A673 (cell line): ENCODE results near the gene TTYH3. TPM values are rescaled to one million over a fixed set of nuclear protein-coding genes. Genes with fewer than 3 reads are reported as not detected.

Source experiments
- BruUV-seq: library from RNA; stranded (reverse); fragments of 400-500 nt; replicated peaks from 2 replicates; lab custom pipeline; 2021; lab: Mats Ljungman, UMichigan
- CTCF ChIA-PET: fragments of 300-600 bp; sonication (Branson Sonifier 250); formaldehyde crosslinking; loops from one replicate; lab custom pipeline; 2022; ENCODE audit warnings: antibody characterized with exemption; lab: Charles Lee
- POLR2A ChIA-PET: fragments of 300-600 bp; sonication (Branson Sonifier 250); formaldehyde crosslinking; loops from one replicate; lab custom pipeline; 2022; ENCODE audit warnings: antibody characterized with exemption; ENCODE audit not compliant: low non-redundant PET; lab: Charles Lee
- DNase-seq: peaks from one replicate; pipeline ENCODE4 v3.0.0-alpha.2; 2015; ENCODE audit warnings: low spot score
- H3K27ac ChIP-seq: fragments of 200-600 bp; sonication (generic); 2 replicates; pipeline ENCODE4 v1.5.1; 2016; ENCODE audit warnings: mixed run types, low read depth, mild to moderate bottlenecking, mixed read lengths, antibody characterized with exemption, low read length; ENCODE audit not compliant: poor library complexity, severe bottlenecking
- H3K27me3 ChIP-seq: fragments of 200-600 bp; sonication (generic); replicated peaks from 2 replicates; pipeline ENCODE4 v1.6.1; 2017; ENCODE audit warnings: mixed run types, low read depth, mild to moderate bottlenecking, mixed read lengths, antibody characterized with exemption, low read length; ENCODE audit not compliant: insufficient read depth, poor library complexity
- H3K36me3 ChIP-seq: fragments of 200-600 bp; sonication (generic); 2 replicates; pipeline ENCODE4 v1.6.1; 2016; ENCODE audit warnings: mixed run types, mild to moderate bottlenecking, mixed read lengths, antibody characterized with exemption, low read length; ENCODE audit not compliant: insufficient read depth, poor library complexity, severe bottlenecking
- H3K4me1 ChIP-seq: fragments of 200-600 bp; sonication (generic); 2 replicates; pipeline ENCODE4 v1.6.1; 2017; ENCODE audit warnings: mixed run types, mild to moderate bottlenecking, mixed read lengths, antibody characterized with exemption, low read length; ENCODE audit not compliant: insufficient read depth, poor library complexity, severe bottlenecking
- H3K4me3 ChIP-seq: fragments of 200-600 bp; sonication (generic); 2 replicates; pipeline ENCODE4 v1.5.1; 2016; ENCODE audit warnings: low read depth, mixed run types, mild to moderate bottlenecking, mixed read lengths, low read length; ENCODE audit not compliant: poor library complexity, severe bottlenecking
- H3K9me3 ChIP-seq: fragments of 200-600 bp; sonication (generic); 2 replicates; pipeline ENCODE4 v1.6.1; 2016; ENCODE audit warnings: mixed run types, low read depth, mild to moderate bottlenecking, mixed read lengths, antibody characterized with exemption, low read length; ENCODE audit not compliant: poor library complexity, severe bottlenecking
- EZH2 ChIP-seq: fragments of 200-600 bp; sonication (generic); IDR thresholded peaks from 2 replicates; pipeline ENCODE4 v1.6.1; 2017; ENCODE audit warnings: borderline replicate concordance, low read depth, mild to moderate bottlenecking, mixed read lengths, antibody characterized with exemption, low read length; ENCODE audit not compliant: poor library complexity, severe bottlenecking
- intact Hi-C: fragments of 100-400 bp; cut with micrococcal nuclease; formaldehyde crosslinking; loops from one replicate; pipeline ENCODE4 v1.10.0; 2022; ENCODE audit not compliant: unreplicated experiment
- total RNA-seq: library from RNA; stranded (reverse); gene quantifications from 2 replicates; pipeline ENCODE4 v1.2.3, GENCODE V29; 2021
- TF ChIP-seq, protein P1 (sequence below): fragments of 300-800, 200-600 bp; sonication (generic); conservative IDR thresholded peaks from 2 replicates; pipeline ENCODE4 v1.5.1; 2017; ENCODE audit warnings: low read depth, mild to moderate bottlenecking, antibody characterized with exemption, low read length, moderate library complexity, mixed read lengths

The TTYH3 gene
- total RNA-seq, 1 experiment from 2014 or later = 248 TPM

DNA sequence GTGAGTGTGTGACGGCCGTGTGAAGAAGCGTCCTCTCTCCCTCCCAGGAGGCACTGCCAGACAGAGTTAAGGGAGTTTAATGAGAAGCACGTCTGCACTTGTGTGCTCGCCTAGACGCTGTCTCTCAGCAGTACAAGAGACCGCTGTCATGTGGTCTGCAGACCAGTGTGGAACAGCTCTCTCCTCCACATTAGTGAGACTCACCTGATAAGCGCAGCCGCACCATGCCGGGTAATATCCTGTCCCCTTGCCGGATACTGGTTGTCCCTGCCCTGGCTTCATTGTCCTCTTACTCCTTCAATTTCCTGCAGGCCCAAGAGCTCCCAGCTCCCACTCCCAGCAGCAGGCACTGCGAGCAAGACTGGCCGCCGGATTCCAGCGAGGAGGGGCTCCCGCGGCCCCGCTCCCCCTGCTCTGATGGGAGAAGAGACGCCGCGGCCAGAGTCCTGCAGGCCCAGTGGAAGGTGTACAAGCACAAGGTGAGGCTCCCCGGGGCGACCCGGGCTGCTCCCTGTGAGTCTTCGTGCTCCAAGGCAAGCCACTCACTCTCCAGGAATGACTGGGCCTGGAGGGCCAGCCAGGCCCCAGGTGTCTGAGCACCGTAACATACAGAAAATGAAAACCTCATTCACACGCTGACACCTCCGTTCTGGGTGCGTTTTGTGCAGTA lies 33.5 kb upstream of the TTYH3 start:
- Histone ChIP-seq H3K27ac (no peak overlapping the region), H3K36me3 (peaks cover 28% of the 10 kb centered on the region), H3K4me1 (no peaks in the 10 kb centered on the region), H3K9me3 (no peaks in the 10 kb centered on the region), H3K4me3 (no peak overlapping the region), H3K27me3 (no peaks in the 10 kb centered on the region)
- CTCF ChIA-PET = no interaction called here
- intact Hi-C loops = no loop called here
- POLR2A ChIA-PET = no interaction called here
- TF ChIP-seq EZH2 = no peak
- TF ChIP-seq, protein P1, sequence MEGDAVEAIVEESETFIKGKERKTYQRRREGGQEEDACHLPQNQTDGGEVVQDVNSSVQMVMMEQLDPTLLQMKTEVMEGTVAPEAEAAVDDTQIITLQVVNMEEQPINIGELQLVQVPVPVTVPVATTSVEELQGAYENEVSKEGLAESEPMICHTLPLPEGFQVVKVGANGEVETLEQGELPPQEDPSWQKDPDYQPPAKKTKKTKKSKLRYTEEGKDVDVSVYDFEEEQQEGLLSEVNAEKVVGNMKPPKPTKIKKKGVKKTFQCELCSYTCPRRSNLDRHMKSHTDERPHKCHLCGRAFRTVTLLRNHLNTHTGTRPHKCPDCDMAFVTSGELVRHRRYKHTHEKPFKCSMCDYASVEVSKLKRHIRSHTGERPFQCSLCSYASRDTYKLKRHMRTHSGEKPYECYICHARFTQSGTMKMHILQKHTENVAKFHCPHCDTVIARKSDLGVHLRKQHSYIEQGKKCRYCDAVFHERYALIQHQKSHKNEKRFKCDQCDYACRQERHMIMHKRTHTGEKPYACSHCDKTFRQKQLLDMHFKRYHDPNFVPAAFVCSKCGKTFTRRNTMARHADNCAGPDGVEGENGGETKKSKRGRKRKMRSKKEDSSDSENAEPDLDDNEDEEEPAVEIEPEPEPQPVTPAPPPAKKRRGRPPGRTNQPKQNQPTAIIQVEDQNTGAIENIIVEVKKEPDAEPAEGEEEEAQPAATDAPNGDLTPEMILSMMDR = no peak
- no TSS peak for BruUV-seq
- DNase-seq = no peak

DNA sequence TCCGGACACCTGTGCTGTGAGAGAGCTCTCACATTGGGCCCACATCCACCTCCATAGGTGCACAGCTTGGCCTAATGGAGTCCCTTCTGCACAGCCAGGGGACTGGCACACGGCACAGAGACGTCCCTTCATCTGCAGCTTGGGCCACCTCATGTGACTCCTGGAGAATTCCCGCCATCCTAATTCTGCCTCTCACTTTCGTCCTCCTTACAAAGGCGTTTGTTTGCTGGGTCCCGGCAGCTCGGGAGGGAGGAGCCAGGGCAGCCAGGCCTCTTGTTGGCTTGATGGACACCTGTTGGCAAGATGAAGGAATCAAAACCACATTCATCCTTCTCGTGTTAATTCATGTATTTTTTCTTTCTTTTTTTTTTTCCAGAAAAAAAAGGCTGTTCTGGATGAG lies 30.7 kb upstream of the TTYH3 start:
- BruUV-seq = no TSS peak
- POLR2A ChIA-PET = no interaction called here
- TF ChIP-seq, protein P1 = no peak
- no peak for TF ChIP-seq EZH2
- H3K4me3 ChIP-seq = no peak overlapping the region
- no peaks in the 10 kb centered on the region for H3K4me1 ChIP-seq
- intact Hi-C loops = no loop called here
- H3K27ac ChIP-seq = no peak overlapping the region
- CTCF ChIA-PET = interaction anchor here (0.6 kb wide), 1 partner anchor 13 kb away, joined by 3 read pairs; no protein-coding TSS in a partner anchor
- H3K27me3 ChIP-seq = no peaks in the 10 kb centered on the region
- H3K36me3 ChIP-seq = peaks cover 22% of the 10 kb centered on the region
- no peaks in the 10 kb centered on the region for H3K9me3 ChIP-seq
- DNase-seq = no peak

DNA sequence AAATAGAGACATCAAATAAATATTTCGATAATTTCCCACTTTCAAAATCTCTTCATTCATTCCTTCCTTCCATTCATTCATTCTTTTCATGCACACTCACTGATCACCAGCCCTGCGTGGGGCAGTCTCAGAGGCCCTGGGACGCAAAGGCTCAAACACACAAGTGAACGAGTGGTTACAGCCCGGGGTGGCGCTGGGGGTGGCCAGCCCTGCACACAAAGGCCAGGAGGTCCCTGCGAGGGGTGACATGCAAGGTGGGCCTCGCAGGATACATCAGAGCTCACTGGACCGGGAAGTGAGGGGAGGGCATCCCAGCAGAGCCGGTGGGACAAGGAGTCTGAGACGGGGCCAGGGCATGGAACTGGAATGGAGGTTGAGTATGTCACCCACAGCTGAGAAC lies 29.9 kb upstream of the TTYH3 start:
- Histone ChIP-seq H3K27ac (no peak overlapping the region), H3K9me3 (no peaks in the 10 kb centered on the region), H3K4me1 (no peaks in the 10 kb centered on the region), H3K36me3 (peaks cover 22% of the 10 kb centered on the region), H3K4me3 (no peak overlapping the region), H3K27me3 (no peaks in the 10 kb centered on the region)
- POLR2A ChIA-PET = no interaction called here
- DNase-seq = no peak
- TF ChIP-seq, protein P1 = no peak
- no peak for TF ChIP-seq EZH2
- intact Hi-C loops = no loop called here
- CTCF ChIA-PET = no interaction called here
- no TSS peak for BruUV-seq
